DOHH2 (cell line): ENCODE data around the gene CCDC51.

Experiments
- H3F3A ChIP-seq: fragments of 200-600 bp; sonication (generic), shearing (Covaris generic); 2 replicates; pipeline ENCODE4 v1.6.0; 2016; ENCODE audit warnings: antibody characterized with exemption, mild to moderate bottlenecking; ENCODE audit not compliant: control insufficient read depth, insufficient read depth
- H3K27ac ChIP-seq: fragments of 200-600 bp; sonication (generic); 2 replicates; pipeline ENCODE4 v1.5.1; 2014; ENCODE audit warnings: low read depth, mild to moderate bottlenecking, low read length, moderate library complexity
- H3K27me3 ChIP-seq: fragments of 200-600 bp; sonication (generic); 2 replicates; pipeline ENCODE4 v1.6.1; 2014; ENCODE audit warnings: mild to moderate bottlenecking, low read length, mixed read lengths; ENCODE audit not compliant: control insufficient read depth
- H3K36me3 ChIP-seq: fragments of 200-600 bp; sonication (generic); 2 replicates; pipeline ENCODE4 v1.6.1; 2014; ENCODE audit warnings: mild to moderate bottlenecking, low read length, moderate library complexity, mixed read lengths; ENCODE audit not compliant: control insufficient read depth
- H3K4me1 ChIP-seq: fragments of 200-600 bp; sonication (generic); 2 replicates; pipeline ENCODE4 v1.6.1; 2014; ENCODE audit warnings: mild to moderate bottlenecking, low read length, mixed read lengths; ENCODE audit not compliant: control insufficient read depth
- H3K4me2 ChIP-seq: fragments of 200-600 bp; sonication (generic); 2 replicates; pipeline ENCODE4 v1.6.0; 2014; ENCODE audit warnings: mild to moderate bottlenecking, low read length, moderate library complexity
- H3K4me3 ChIP-seq: fragments of 200-600 bp; sonication (generic); 2 replicates; pipeline ENCODE4 v1.5.1; 2014; ENCODE audit warnings: mild to moderate bottlenecking, low read length, mixed read lengths
- H3K79me2 ChIP-seq: fragments of 200-600 bp; sonication (generic); 2 replicates; pipeline ENCODE4 v1.6.1; 2014; ENCODE audit warnings: mild to moderate bottlenecking, low read length, mixed read lengths; ENCODE audit not compliant: control insufficient read depth
- H3K9me2 ChIP-seq: fragments of 200-600 bp; sonication (generic); replicated peaks from 2 replicates; pipeline ENCODE4 v1.6.1; 2014; ENCODE audit warnings: mild to moderate bottlenecking, low read length, mixed read lengths; ENCODE audit not compliant: control insufficient read depth
- H3K9me3 ChIP-seq: fragments of 200-600 bp; sonication (generic); 2 replicates; pipeline ENCODE4 v1.6.1; 2014; ENCODE audit warnings: antibody characterized with exemption, low read length, mixed read lengths; ENCODE audit not compliant: control insufficient read depth, insufficient read depth
- H4K20me1 ChIP-seq: fragments of 200-600 bp; sonication (generic); 2 replicates; pipeline ENCODE4 v1.6.0; 2014; ENCODE audit warnings: low read depth, mild to moderate bottlenecking, antibody characterized with exemption, low read length, moderate library complexity; ENCODE audit not compliant: control insufficient read depth, insufficient read depth
- CTCF ChIP-seq: fragments of 200-600 bp; sonication (generic); IDR thresholded peaks from one replicate; pipeline ENCODE4 v1.5.1; 2014; ENCODE audit warnings: antibody characterized with exemption, mild to moderate bottlenecking, low read depth, low read length; ENCODE audit not compliant: poor library complexity, severe bottlenecking
- EZH2phosphoT487 ChIP-seq: fragments of 200-600 bp; sonication (generic); IDR thresholded peaks from 2 replicates; pipeline ENCODE4 v1.6.1; 2017; ENCODE audit warnings: borderline replicate concordance, mild to moderate bottlenecking, antibody characterized with exemption, low read length, moderate library complexity, mixed read lengths

The CCDC51 gene

DNA sequence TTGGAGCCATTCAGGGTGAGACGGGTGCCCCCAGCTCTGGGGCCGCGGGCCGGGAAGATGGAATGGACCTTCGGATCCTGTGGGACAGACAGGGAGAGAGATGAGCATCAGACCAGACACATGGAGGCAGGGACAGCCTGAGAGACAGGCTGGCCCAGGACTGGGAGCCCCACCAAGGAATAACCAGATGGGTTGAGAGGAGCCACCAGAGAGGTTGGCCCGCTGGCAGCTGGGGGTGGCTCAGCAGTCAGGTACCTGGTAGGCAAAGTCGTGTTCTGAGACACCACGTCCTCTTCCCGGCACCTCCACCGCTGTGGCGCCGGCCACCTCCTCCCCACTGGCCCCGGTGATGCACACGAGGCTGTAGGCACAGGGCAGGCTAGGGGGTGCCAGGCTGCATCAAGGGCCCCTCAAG, 23.8 kb downstream of the CCDC51 start:
- Histone ChIP-seq H3K9me2 (no peaks in the 10 kb centered on the region), H3F3A (no peaks in the 10 kb centered on the region), H3K4me1 (no peaks in the 10 kb centered on the region), H3K9me3 (no peaks in the 10 kb centered on the region), H3K4me2 (no peak overlapping the region), H3K36me3 (no peaks in the 10 kb centered on the region), H3K27me3 (no peaks in the 10 kb centered on the region), H3K79me2 (no peaks in the 10 kb centered on the region), H3K4me3 (no peak overlapping the region), H3K27ac (no peak overlapping the region), H4K20me1 (no peaks in the 10 kb centered on the region)
- TF ChIP-seq EZH2phosphoT487 (no peak), CTCF (no peak)

DNA sequence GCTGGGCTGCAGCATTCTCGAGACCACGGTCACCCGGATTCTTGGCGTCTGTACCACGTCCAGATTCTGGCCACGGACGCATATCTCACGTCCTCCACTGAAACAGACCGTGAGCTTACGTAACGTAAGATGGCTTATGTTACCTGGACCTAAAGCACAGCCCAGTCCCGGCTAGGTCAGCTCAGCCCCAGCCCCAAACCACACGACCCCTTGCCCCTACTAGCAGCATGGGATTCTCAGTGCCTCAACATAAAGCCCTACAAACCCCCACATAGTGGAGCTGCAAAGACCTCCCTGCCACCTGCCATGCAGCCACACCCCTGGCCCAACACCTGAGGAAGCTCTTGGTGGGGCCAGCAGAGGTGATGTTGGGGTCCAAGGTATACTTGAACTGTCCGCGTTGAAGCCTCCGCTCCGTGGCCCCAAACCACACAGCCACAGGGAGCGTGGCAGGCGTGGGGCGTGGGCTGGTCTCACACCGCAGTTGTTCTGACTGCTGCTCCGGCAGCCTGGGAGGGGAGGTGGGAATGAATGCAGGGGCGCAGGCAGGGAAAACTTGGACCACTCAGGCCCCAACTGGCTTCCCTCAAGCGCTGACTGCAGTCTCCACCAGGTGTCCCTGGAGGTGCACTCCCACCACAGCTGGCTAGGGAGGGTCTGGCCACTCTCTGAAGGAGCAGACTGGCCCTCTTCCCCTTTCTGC, 24.5 kb downstream of the CCDC51 start:
- Histone ChIP-seq H3K4me1 (no peaks in the 10 kb centered on the region), H3K4me3 (no peak overlapping the region), H3K9me2 (no peaks in the 10 kb centered on the region), H3K4me2 (no peak overlapping the region), H3K36me3 (no peaks in the 10 kb centered on the region), H3F3A (no peaks in the 10 kb centered on the region), H3K27ac (no peak overlapping the region), H3K9me3 (no peaks in the 10 kb centered on the region), H3K27me3 (no peaks in the 10 kb centered on the region), H3K79me2 (no peaks in the 10 kb centered on the region), H4K20me1 (no peaks in the 10 kb centered on the region)
- TF ChIP-seq CTCF: peak; percentile 21
- TF ChIP-seq EZH2phosphoT487: no peak

DNA sequence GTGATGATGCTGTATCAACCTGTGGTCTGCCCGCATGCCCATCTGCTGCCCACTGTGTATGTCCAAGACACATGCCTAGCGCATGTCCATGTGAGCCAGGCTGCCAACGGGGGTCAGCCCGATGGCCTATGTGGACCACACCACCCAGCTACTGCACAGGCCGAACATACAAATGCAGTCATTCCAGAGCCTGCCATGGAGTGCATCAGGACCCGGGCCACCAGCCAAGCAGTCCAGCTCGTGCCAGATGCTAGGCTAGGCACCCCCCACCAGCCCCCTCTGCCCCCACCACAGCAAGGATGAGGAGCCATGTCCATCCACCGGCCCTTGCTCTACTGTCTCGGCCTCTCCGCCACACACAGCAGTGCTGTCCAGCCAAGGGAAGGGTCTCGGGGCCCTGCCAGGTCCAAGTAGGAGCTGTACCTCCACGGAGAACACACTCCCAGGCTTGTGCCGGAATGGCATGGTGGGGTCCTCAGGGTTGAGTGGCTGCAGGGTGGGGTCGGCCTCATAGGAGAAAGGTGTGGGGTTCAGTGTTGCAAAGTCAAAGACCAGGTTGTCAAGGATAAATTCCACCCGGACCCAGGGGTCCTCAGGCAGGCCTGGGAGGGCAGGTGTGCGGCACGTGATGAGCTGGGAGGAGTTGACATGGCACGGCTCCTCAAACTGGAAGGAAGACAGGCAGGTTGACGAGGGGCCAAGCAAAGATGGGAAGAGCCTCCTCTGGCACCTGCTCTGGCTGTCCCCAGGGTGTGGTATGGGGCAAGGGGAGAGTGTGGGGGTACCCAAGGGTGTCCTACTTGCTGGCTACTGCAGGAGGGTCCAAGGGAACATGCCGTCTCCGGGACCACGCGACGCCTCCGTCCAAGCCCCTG, 25.3 kb downstream of the CCDC51 start:
- Histone ChIP-seq H3K4me1 (no peaks in the 10 kb centered on the region), H3K9me3 (no peaks in the 10 kb centered on the region), H3K79me2 (no peaks in the 10 kb centered on the region), H4K20me1 (no peaks in the 10 kb centered on the region), H3K4me3 (no peak overlapping the region), H3K27me3 (no peaks in the 10 kb centered on the region), H3K27ac (no peak overlapping the region), H3F3A (no peaks in the 10 kb centered on the region), H3K9me2 (no peaks in the 10 kb centered on the region), H3K36me3 (no peaks in the 10 kb centered on the region), H3K4me2 (no peak overlapping the region)
- no peak for TF ChIP-seq CTCF
- no peak for TF ChIP-seq EZH2phosphoT487
